GM19395 (cell line): ENCODE data around the gene CTDSPL2.
A peak's percentile ranks its signal among the peaks of the same experiment; 100 is the strongest.
"Not testable (repeated sequence)": the region's sequence is repeated elsewhere in the genome, so short reads cannot be mapped to it uniquely, and the experiment has no call there.

Experiments
- ATAC-seq: cut with Tn5 transposase; IDR thresholded peaks from one replicate; pipeline ENCODE4 v1.9.1; 2021; ENCODE audit warnings: mild to moderate bottlenecking, moderate library complexity; ENCODE audit not compliant: unreplicated experiment

The CTDSPL2 gene

DNA sequence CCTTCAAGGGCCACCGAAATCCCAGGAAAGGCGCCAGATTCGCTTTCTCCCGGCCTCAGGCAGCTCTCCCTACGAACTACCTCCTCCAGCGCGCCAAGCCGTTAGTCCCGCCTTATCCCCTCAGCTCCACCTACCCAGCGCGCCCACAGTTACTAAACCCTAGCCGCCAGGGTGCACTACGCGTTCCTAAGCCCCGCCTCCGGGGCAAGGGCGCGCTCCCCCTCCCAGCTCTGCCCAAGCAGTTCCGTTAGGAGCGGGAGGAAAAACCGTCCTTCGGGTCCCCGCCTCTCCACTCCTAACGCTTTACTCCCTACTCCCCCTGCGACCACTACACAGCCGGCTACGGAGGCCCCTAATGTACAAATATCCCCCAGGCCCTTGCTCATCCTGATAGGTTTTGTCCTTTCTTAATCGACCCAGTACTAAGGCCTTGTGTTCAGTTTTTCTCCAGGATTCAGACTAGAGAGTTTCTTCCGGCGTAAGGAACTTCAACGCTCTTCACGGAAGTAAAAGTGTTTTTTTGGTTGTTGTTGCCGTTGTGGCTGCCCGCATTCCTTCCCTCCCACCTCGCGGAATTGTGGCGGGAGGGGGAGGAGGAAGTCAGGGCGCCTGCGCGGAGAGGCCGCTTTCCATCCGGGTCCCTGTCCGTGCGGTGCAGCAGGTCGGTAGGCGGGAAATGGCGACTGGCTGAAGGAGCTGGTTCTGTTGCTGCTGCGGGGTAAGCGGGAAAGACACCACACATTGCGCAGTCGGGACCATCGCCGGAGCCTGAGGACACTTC, at the start of gene CTDSPL2:
Gene CTDSPL2 (plus strand): TSS at position 655 of the 781 bp plus-strand sequence. CDS start 31,386 bp downstream, outside the sequence.
- peak; percentile 93 for ATAC-seq

GRCh38 chr15:44381236-44381635, 46.2 kb upstream of the CTDSPL2 start:
- ATAC-seq: no peak

- ATAC-seq: no peak
These were observed 42.0 kb upstream of the CTDSPL2 start for GRCh38 chr15:44385344-44385942.

GRCh38 chr15:44394062-44394461, 33.4 kb upstream of the CTDSPL2 start:
- ATAC-seq: no peak

GRCh38 chr15:44394562-44394961, 32.9 kb upstream of the CTDSPL2 start:
- ATAC-seq: no peak

DNA sequence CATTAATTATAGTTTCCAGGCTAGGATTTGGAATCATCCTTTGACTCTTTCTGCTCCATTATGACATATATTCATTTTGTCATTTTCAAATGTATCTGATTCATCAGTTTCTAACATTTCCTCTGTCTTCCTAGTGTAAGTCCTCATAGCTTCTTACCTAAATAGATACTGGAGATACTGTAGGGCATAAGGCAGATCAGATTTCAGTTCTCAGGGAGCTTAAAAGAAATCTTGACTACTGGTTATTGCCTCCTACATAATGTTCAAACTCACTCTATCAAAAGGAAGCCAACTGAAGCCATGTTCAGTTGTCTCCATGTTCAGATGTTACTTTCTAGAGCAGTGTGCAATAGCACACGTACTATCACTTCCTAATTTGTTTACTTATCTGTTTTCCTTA, 29.6 kb upstream of the CTDSPL2 start:
- ATAC-seq: no peak

- peak; percentile 58 for ATAC-seq
These were observed 13.4 kb upstream of the CTDSPL2 start for GRCh38 chr15:44414001-44414400.

DNA sequence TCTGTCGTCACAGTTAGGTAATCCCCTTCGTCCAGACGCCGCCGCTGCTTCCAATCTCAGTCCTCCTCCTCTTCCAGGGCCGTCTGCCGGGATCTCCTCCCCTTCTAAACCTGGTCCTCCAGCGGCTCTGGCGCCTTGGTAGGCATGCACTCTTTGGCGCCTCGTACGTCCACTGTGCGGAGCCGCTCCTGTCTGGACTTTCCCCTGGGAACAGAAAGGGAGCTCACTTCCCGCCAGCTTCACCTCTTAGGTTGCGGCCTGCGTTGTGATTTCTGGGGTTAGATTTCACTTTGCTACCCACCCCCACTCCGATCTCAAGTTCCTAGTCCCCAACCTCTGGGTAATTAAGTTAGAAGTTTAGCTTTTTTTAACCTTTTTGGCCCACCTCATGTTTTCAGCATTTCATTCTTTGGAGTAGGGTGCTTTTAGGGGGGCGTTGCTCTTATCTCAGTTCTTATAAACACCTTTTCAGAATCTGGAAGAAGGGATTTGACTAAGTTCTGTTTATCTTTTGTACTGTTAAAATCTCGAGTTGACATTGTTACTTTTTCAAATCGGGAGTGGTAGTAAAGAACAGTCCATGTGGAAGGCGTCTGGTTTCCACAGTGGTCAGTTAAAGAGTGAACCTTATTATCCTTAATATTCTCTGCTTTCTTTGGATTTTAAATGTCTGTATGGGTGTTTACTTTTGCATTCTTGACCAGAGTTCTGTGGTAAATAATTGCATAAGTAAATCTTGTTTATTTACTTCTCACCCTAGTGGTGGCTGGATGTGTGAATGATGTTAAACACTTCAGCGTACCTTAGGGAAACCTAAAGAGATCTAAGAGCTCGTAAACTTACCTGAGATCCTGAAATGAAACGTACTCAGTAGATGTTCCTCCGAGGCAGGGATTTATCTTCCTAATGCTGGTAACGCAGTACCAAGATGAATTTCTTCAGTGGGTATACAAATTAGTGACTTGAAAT, 611 bp downstream of the CTDSPL2 start:
- peak; percentile 24 for ATAC-seq

- ATAC-seq: no peak
These were observed 8.7 kb downstream of the CTDSPL2 start for GRCh38 chr15:44435893-44436667.

DNA sequence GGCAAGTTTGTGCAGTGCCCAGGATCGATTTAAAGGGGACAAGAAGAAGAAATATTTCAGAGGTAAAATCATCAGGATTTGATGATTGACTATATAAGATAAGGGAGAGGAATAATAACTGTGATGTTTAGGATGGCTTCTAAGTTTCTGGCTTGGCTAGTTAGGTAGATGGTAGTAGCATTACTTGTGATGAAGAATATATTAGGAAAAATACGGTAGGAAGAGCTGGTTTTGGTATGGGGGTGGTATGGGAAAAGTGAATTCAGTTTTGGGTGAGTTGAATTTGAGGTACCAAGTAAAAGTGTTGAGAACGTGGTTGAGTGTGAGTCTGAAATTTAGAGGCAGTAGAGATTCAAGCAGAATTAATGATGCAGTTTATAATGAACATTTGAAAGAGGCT, 11.0 kb downstream of the CTDSPL2 start:
- ATAC-seq: no peak

GRCh38 chr15:44441095-44441501, 13.7 kb downstream of the CTDSPL2 start:
- ATAC-seq: no peak

DNA sequence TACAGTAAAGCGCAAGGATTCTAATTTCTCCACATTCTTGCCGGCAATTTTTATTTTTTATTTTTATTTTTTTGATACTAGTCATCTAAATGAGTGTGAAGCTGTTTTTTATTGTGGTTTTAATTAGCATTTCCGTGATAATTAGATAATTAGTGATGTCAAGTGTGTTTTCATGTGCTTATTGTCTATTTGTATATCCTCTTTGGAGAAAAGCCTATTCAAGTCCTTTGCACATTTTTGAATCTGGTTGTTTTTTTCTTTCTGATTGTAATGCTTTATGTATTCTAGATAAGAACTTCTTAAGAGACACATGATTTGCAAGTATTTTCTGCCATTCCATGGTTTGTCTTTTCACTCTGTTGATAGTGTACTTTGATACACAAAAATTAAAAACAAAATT, 16.1 kb downstream of the CTDSPL2 start:
- no peak for ATAC-seq

GRCh38 chr15:44447772-44448376, 20.4 kb downstream of the CTDSPL2 start:
- no peak for ATAC-seq

DNA sequence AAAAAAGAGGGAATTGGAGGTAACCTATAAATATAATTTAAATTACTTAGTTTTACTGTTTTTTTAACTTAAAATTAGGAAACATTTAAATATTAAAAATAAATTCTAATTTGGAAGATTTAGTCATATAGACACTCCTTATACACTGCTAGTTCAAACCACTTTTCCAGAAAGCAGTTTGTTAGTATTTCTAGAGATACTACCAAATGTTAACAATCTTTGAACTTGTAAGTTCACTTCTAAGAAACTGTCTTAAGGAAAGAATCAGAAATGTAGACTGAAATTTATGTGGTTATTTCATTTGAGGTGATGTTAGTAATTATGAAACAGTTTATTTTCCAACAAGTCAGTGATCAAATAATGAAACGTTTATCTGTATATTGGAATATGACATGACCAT, 22.7 kb downstream of the CTDSPL2 start:
- ATAC-seq: no peak

- ATAC-seq: not testable (repeated sequence)
These were observed 26.3 kb downstream of the CTDSPL2 start for GRCh38 chr15:44453578-44454283.

DNA sequence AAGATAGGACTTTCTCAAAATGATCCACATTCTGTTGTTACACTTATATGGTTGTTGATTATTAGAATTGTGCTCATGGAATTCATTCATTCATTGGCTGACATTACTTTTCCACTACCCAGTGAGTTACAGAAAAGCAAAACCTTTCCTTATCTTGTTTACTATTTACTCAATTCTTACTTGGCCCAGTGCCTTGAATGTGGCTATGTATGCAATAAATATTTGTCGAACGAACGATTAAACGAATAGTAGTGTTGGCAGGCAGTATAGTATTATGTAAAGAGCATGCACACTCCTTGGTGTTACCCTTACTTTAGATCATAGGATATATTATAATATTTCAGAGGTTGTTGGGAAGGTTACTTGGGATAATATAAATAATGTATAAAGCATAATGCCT, 31.0 kb downstream of the CTDSPL2 start:
- no peak for ATAC-seq

DNA sequence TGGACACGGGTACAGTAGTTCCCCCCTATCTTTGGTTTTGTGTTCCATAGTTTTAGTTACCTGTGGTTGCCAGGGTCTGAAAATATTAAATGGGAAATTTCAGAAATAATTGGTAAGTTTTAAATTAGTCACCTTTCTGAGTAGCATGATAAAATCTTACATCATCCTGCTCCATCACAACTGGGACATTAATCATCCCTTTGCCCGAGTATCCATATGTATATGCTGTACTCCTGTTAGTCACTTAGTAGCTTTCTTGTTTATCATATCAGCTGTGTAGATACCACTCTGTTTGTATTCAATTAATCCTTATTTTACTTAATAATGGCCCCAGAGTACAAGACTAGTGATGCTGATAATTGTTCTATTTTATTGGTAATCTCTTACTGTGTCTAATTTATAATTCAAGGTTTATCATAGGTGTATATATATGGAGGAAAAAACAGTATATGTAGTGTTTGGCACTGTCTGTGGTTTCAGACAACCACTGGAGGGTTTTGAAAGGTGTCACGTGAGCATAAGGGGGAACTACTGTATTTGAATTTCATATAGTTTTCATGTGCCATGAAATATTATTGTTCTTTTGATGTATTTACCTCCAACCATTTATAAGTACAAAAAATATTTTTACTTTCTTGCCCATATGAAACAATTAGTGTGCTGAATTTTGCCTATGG, 41.4 kb downstream of the CTDSPL2 start:
- no peak for ATAC-seq

DNA sequence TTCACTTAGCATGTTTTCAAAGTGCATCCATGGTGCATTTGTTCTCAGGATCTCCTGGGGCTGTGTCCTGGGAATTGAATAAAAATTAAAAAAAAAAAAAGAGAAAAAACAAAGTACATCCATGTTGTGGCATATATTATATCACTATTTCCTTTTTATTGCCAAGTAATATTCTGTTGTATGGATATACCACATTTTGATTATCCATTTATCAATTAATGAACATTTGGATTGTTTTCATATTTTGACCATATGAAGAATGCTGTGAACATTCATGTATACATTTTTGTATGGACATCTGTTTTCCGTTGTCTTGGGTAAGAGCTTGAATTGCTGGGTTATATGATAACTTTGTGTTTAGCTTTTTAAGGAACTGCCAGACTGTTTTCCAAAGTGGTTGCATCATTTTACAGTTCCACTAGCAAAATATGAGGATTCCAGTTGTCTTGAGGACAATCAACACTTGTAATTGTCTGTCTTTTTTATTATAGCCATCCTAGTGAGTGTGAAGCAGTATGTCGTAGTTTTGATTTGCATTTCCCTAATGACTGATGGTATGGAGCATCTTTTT, 44.5 kb downstream of the CTDSPL2 start:
- ATAC-seq: no peak

- ATAC-seq: no peak
These were observed 51.9 kb downstream of the CTDSPL2 start for GRCh38 chr15:44479343-44479742.
